ENCODE data around the gene NEAT1.

Gene NEAT1

GRCh38 chr11:65425105-65425970 lies 2.7 kb downstream of the NEAT1 start:
- DNase-seq, result no peak

- DNase-seq, result no peak
Measured at GRCh38 chr11:65425971-65426838, 3.6 kb downstream of the NEAT1 start.

GRCh38 chr11:65426839-65427690 lies 4.5 kb downstream of the NEAT1 start:
- DNase-seq, result peak; percentile 50

- no peak for DNase-seq
Measured at GRCh38 chr11:65427691-65428577, 5.3 kb downstream of the NEAT1 start.

- DNase-seq, result no peak
Measured at GRCh38 chr11:65428578-65429067, 6.0 kb downstream of the NEAT1 start.

- DNase-seq, result no peak
Measured at GRCh38 chr11:65429068-65429681, 6.6 kb downstream of the NEAT1 start.

- peak; percentile 85 for DNase-seq
Measured at GRCh38 chr11:65429724-65430405, 7.3 kb downstream of the NEAT1 start.

- no peak for DNase-seq
Measured at GRCh38 chr11:65430406-65431217, 8.0 kb downstream of the NEAT1 start.

GRCh38 chr11:65431451-65432099 lies 9.0 kb downstream of the NEAT1 start:
- DNase-seq, result no peak

- no peak for DNase-seq
Measured at GRCh38 chr11:65432100-65432650, 9.6 kb downstream of the NEAT1 start.

GRCh38 chr11:65432686-65433582 lies 10.3 kb downstream of the NEAT1 start:
- no peak for DNase-seq

GRCh38 chr11:65433657-65434056 lies 11.1 kb downstream of the NEAT1 start:
- no peak for DNase-seq

GRCh38 chr11:65434057-65434666 lies 11.6 kb downstream of the NEAT1 start:
- DNase-seq, result no peak

GRCh38 chr11:65434667-65435410 lies 12.2 kb downstream of the NEAT1 start:
- DNase-seq, result no peak

GRCh38 chr11:65435411-65435931 lies 12.9 kb downstream of the NEAT1 start:
- no peak for DNase-seq

- no peak for DNase-seq
Measured at GRCh38 chr11:65435981-65436411, 13.4 kb downstream of the NEAT1 start.

Measured in right forelimb (tissue), 1 donor.